GM23338 (cell line): ENCODE results near the gene ZEB1.

ENCODE experiments used
- CTCF ChIP-seq, 2 experiments: fragments of 200-600 bp in 1 of 2; sonication (generic) in 1 of 2; conservative IDR thresholded peaks; 2 replicates each; pipeline versions ENCODE4 v1.5.1 to v1.6.1; 2016 to 2017; ENCODE audit warnings: antibody characterized with exemption in 2 of 2, low read depth in 2 of 2, mild to moderate bottlenecking in 2 of 2, moderate library complexity in 1 of 2
- EZH2 ChIP-seq: fragments of 200-600 bp; sonication (generic); IDR thresholded peaks from one replicate; pipeline ENCODE4 v1.8.0; 2017; ENCODE audit warnings: antibody characterized with exemption, mild to moderate bottlenecking, low read depth; ENCODE audit not compliant: unreplicated experiment
- EZH2phosphoT487 ChIP-seq: fragments of 200-600 bp; sonication (generic); IDR thresholded peaks from one replicate; pipeline ENCODE4 v1.8.1; 2018; ENCODE audit warnings: antibody characterized with exemption; ENCODE audit not compliant: unreplicated experiment

DNA sequence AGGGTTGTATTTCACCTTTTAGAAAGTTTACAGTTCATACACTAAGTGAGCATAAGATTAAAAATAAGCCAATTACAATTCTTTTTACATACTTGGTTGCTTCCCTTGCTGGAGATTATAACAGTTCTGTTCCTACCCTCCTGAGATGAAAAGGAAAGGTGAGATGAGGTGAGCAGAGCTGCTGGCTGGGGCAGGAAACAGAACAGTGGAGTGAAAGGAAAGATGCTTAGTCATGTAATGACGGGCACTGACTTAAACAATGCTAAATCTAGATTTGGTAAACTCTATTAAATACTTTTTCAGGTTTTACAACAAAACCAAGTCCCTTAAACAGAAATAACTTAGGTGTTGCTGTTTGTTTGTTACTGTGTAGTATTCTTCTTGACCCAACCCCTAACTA, 19.9 kb upstream of the ZEB1 start:
- TF ChIP-seq EZH2, result no peak
- no peak for TF ChIP-seq EZH2phosphoT487
- TF ChIP-seq CTCF (conservative IDR thresholded peaks at IDR 0.05; ENCODE audit: low read depth in 2 of 2), result no peak
